A172 (cell line): ENCODE measurements around the gene TNFSF12. TPM values are rescaled to one million over a fixed set of nuclear protein-coding genes. Genes with fewer than 3 reads are reported as not detected.

Source experiments
- DNase-seq: peaks from one replicate; pipeline ENCODE4 v3.0.0-alpha.2; 2015; ENCODE audit warnings: low spot score
- total RNA-seq: library from RNA; depleted of rRNA; stranded (reverse); fragments of >200 nt; shearing (Covaris generic); gene quantifications from 2 replicates; pipeline ENCODE4 v1.2.3, GENCODE V29; 2014

The TNFSF12 gene
- total RNA-seq, 1 experiment from 2014 or later, result 9.3 TPM

DNA sequence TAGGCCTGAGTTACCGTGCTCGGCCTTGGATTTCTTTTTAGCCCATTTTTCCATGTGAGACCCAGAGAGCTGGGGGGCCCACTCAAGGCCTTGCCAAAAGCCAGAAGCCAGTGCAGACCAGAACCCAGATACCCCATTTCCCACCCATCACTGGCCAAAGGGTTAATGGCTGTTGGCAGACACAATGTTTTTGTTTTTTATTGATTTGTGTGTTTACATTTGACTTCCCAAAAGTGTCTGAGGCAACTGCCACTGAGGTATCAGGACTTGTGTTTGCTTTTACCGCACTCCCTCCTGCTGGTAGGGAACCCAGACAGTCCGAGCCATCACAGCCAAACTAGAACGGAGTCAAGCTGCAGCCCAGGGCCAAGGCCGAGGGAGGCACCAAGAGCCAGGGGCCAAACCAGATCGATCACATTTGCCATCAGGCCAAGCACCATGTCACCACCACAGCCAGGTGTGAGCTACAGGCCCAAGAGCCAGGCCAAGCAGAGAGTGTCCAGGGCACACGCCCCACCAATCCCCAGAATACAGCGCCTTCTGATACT is 7.7 kb upstream of the TNFSF12 start:
- DNase-seq, result no peak

DNA sequence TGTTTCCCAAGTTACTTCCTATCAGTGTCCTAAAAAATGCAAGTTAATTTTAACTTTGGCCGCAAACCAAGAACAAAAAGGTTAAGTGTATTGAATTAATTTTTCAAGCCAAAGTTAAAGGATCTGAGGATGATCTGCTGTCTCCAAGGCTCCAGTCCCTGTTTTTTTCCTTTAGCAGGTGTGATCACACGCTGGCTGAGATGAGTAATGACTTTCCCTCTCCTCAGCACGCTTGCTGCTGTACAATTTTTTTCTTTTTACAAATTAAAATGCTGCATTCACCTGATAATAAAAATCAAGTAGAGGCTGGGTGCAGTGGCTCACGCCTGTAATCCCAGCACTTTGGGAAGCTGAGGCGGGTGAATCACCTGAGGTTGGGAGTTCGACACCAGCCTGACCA is 3.9 kb upstream of the TNFSF12 start:
- no peak for DNase-seq

DNA sequence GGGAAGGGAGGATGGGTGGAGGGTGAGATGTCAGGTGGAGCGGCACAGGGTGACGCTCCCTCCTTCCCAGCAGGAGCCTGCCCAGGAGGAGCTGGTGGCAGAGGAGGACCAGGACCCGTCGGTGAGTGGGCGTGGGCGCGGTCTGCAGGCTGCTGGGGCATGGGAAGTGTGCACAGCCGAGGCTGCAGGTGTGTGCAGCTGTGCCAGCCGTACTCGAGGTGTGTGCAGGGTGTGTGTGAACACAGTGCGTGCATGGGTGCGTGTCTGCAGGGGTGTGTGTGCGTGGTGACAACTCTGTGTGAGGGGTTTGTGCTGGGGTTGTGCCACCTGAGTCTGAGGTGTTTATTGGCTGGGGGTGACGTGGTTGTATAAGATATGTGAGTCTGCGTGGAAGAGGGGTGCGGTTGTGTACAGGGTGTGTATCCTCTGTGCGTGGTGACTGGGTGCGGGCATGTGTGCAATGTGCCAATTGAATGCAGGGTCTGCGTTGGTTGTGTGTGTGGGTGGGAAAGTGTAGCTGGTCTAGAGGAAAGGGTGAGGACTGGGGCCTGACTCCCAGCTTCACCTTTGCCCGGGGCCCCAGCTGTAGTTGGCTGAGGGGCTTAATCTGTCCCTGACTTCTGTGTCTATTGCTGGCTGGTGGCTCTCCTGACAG is 670 bp downstream of the TNFSF12 start:
- no peak for DNase-seq

DNA sequence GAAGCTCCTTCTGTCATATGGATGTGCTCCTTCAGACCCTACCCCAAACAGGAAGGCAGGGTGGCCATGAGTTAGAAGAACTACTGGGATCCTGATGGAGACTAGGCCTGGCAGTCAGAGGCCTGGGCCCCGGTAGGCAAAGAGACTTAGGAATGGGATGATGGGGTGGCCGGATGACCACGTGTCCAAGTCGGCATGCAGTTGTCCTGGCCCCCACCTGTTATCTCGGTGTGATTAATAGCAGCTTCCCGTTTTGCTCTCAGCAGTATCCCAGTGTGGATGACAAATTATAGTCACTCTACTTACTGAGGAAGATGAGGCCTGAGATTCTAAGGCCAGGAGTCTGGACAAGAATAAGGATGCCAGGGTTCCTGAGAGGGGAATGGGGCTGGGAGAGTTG is 1.5 kb downstream of the TNFSF12 start:
- peak; percentile 28 for DNase-seq

DNA sequence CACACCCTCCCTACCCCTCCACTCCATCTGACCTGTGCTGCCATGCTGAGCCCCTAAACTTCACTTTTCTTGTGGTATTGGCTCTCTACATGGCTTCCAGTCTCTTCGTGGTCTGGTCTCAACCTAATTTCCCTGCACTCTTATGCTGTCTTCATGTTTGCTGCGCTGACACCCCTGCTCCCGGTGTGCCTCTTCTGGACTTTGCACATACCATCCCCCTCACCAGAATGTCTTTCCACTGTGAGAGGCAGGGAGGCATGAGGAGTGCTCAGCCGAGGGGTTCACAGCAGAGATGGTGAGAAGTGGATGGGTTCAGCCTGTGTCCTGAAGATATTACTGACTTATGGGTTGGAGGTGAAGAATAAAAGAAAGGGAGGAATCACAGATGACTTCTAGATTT is 2.5 kb downstream of the TNFSF12 start:
- DNase-seq, result no peak

DNA sequence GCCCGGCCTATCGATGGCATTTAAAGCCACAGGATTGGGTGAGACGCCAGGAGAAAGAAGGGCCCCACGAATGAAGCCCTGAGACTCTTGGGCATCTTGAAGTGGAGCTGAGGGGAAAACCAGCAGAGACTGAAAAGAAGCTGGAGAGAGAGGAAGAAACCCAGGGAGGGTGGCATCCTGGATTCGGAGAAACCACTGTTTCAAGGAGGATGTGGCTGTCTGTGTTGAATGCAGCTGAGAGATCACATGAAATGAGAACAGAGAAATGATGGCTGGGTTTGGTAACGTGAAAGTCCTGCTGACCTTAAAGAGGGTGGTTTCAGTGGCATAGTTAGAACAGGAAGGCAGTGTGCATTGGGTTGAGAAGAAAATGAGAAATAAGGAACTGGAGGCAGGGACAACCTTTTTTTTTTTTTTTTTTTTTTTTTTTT is 3.8 kb downstream of the TNFSF12 start:
- DNase-seq, result no peak

DNA sequence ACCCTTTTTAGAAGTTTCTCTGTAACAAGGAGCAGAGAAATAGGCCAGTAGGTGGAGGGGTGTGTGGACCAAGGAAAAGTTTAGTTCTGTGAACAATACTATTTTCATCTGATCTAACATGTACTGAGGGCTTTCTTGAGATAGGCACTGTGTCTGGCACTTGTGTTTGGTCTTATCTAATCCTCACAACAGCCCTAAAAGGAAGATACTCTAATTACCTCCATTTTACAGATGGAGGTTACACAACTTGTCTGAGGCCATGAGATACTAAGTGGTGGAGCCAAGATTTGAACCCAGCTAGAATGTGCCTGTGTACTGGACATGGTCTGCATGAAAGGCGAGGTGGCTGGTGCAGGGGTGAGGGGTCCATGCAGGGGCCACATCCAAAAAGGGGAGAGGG is 4.5 kb downstream of the TNFSF12 start:
- no peak for DNase-seq

DNA sequence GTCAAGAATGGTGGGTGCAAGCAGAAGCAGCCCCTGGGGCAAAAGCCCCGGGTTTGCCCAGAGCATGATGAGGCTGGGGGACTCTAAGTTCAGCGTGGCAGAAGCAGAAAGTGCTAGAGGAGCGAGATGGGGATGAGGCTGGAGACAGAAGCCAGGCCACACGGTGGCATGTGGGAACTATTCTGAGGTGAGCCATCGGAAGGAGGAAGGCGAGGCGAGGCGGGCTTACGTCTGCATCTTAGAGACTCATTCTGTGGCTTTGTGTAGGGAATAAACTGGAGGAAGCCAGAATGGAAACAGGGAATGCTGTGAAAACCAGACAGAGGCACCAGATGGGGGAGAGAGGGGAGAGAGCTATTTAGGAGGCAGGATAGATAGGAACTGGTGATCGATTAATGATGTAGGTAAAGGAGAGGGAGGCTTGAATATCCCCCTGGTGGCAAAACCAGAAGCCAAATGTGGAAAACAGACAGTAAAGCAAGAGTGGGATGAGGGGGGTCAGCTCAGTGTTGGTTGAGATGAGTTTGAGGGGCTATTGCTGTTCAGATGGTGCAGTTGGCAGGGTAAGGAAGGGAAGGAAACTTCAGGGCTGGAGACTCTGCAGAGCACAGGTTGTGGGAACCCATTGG is 6.6 kb downstream of the TNFSF12 start:
- DNase-seq, result no peak

DNA sequence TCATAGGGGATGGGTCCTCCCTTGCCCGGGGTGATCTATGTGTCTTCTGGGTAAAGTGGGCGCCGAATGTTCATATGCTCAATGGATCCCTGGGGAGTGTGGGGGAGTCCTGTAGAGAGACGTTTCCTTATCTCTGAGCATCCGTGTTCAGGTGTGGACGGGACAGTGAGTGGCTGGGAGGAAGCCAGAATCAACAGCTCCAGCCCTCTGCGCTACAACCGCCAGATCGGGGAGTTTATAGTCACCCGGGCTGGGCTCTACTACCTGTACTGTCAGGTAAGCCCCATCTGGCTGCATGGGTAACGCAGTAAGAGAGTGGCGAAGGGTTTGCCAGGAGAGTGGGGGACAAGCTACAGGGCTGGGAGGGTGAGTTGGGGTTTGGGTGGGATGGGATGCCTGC is 7.8 kb downstream of the TNFSF12 start:
- DNase-seq, result no peak

DNA sequence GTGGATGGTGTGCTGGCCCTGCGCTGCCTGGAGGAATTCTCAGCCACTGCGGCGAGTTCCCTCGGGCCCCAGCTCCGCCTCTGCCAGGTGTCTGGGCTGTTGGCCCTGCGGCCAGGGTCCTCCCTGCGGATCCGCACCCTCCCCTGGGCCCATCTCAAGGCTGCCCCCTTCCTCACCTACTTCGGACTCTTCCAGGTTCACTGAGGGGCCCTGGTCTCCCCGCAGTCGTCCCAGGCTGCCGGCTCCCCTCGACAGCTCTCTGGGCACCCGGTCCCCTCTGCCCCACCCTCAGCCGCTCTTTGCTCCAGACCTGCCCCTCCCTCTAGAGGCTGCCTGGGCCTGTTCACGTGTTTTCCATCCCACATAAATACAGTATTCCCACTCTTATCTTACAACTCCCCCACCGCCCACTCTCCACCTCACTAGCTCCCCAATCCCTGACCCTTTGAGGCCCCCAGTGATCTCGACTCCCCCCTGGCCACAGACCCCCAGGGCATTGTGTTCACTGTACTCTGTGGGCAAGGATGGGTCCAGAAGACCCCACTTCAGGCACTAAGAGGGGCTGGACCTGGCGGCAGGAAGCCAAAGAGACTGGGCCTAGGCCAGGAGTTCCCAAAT is 8.4 kb downstream of the TNFSF12 start:
- no peak for DNase-seq

DNA sequence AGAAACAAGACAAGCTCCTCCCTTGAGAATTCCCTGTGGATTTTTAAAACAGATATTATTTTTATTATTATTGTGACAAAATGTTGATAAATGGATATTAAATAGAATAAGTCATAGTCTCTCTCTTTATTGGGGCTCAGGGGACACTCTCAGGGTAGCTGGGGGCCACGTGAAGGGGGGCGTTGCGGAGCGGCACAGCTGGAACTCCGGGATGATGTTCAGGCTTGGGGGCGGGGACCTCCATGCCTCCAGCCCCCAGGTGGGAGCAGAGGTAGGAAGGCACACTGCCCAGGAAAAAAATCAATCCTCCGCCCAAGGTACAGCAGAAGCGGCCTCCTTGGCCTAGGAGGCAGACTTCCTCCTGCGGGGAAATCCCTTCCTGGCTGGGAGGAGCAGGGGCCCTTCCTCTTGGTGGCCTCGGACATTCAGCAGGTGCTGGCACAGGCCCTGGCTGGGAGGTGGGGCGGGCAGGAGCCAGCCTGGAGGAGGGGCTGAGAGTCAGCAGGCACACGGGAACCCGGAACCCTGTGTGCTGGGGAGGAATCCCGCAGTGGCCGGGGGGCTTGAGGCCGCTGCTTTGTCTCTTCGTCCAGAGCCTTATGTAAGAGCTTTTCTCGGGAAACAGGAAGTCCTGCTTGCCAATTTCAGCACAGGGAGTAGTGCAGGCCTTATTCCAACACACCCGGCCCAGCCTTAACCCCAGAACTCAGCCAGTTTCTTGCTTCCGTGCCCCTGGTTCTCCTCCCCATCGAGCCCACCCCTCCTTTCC is 9.1 kb downstream of the TNFSF12 start:
- DNase-seq, result peak; percentile 52

DNA sequence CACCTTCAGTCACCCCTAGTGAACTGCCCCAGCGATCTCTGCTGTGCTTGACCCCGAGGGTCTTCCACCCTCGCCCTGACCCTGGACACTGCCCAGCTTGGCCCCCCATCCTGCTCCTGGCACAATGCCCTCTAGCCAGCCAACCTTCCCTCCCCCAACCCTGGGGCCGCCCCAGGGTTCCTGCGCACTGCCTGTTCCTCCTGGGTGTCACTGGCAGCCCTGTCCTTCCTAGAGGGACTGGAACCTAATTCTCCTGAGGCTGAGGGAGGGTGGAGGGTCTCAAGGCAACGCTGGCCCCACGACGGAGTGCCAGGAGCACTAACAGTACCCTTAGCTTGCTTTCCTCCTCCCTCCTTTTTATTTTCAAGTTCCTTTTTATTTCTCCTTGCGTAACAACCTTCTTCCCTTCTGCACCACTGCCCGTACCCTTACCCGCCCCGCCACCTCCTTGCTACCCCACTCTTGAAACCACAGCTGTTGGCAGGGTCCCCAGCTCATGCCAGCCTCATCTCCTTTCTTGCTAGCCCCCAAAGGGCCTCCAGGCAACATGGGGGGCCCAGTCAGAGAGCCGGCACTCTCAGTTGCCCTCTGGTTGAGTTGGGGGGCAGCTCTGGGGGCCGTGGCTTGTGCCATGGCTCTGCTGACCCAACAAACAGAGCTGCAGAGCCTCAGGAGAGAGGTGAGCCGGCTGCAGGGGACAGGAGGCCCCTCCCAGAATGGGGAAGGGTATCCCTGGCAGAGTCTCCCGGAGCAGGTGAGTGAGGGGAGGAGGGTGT is 9.9 kb downstream of the TNFSF12 start, which contains the start of gene TNFSF13:
Gene TNFSF13 (plus strand): TSS at position 207 of the 776 bp plus-strand sequence. CDS start 290 bp downstream, at position 497.
- no peak for DNase-seq

DNA sequence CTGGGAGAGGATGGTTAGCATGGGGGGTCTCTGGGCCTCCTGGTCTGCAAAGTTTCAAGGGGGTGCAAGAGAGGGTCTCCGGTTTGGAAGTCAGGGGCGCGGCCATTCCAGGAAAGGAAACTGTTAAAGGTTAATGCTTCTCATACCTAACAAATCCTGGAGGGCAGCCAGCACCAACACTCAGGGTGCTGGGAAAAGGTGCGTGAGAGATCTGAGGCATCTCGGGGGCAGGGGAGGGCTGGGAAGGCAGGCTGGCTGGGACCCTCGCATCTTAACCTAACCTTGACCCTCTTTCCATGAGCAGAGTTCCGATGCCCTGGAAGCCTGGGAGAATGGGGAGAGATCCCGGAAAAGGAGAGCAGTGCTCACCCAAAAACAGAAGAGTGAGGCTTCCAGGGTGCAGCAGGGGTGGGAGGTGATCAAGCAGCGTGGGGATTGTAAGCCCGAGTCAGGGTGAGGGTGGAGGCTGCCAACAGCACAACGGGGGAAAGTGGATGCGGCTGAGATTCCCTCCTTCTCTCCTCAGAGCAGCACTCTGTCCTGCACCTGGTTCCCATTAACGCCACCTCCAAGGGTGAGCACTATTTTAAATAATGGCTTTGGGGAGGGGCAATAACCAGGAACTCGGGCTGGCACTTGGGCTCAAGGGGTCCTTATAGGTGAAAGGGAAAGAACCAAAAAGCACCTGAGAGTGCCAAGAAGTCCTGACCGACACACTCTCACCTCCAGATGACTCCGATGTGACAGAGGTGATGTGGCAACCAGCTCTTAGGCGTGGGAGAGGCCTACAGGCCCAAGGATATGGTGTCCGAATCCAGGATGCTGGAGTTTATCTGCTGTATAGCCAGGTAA is 10.7 kb downstream of the TNFSF12 start:
- no peak for DNase-seq

DNA sequence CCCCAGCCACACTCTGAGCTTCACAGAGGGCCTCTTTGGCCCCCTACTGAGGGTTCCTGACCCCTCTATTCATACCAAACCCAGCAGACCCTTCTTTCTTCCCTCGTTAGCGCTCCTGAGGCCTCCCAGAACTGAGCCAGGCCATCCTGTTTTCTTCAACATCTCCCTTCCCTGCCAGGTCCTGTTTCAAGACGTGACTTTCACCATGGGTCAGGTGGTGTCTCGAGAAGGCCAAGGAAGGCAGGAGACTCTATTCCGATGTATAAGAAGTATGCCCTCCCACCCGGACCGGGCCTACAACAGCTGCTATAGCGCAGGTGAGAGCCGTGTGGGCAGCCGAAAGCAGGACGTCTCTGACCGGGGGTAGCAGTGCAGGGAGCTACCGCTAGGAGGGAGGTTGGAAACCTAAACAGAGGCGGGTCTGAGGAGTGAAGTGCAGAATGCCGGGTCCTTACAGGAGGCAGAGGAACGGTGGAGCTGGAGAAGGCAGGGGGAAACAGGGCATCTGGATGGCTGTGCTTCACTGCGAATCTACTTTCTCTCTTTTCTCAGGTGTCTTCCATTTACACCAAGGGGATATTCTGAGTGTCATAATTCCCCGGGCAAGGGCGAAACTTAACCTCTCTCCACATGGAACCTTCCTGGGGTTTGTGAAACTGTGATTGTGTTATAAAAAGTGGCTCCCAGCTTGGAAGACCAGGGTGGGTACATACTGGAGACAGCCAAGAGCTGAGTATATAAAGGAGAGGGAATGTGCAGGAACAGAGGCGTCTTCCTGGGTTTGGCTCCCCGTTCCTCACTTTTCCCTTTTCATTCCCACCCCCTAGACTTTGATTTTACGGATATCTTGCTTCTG is 11.5 kb downstream of the TNFSF12 start:
- DNase-seq, result no peak

DNA sequence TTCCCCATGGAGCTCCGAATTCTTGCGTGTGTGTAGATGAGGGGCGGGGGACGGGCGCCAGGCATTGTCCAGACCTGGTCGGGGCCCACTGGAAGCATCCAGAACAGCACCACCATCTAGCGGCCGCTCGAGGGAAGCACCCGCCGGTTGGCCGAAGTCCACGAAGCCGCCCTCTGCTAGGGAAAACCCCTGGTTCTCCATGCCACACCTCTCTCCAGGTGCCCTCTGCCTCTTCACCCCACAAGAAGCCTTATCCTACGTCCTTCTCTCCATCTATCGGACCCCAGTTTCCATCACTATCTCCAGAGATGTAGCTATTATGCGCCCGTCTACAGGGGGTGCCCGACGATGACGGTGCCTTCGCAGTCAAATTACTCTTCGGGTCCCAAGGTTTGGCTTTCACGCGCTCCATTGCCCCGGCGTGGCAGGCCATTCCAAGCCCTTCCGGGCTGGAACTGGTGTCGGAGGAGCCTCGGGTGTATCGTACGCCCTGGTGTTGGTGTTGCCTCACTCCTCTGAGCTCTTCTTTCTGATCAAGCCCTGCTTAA is 12.2 kb downstream of the TNFSF12 start:
- peak; percentile 89 for DNase-seq

DNA sequence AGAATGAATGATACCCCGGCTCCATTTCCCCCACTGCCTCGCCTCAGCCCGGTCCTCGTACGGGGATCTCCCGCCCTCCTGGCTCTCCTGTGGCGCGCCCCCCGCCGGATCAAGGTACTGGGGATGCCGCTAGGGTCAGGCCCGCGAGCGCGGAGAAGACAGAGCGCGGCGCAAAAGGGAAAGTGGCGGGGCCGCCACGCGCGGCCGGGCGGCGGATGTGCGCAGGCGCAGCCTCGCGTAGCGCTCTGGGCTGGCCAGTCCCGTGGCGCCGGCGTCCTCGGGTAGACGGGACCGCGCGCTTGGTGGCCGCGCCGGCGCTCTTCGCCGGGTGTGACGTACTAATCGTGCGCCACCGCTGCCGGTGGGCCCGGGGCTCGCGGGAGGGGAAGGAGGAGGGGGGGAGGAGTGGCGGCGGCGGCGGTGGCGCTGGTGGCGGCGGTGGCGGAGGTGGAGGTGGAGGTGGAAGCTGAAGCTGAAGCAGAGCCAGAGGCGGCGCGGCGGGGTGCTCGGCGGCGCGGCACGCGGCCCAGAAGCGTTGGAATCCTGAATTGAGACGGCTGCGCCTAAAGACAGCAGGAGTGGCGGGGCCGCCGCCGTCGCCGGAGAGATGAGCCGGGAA is 12.8 kb downstream of the TNFSF12 start, which contains the start of gene SENP3:
Gene SENP3 (plus strand): TSS at position 331 of the 619 bp plus-strand sequence. CDS start 1,158 bp downstream, outside the sequence.
- peak; percentile 78 for DNase-seq

DNA sequence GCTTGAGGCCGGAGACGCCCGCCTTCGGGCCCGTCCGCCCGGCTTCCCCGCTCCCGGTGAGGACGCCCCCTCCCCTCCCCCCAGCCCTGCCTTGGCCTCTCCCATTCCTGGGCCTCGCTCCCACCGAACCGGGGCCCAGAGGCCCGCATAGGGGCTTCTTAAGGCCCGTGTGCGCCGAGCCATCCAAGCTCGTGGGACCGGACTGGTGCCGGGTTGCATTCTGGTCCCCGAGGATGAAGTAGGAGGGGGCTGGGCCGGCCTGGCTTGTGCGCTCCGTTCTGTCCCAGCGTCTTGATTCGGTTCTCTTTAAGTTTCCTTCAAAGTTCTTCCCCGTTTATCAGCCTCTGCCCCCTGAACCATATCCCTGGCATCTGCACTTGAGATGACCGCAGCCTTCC is 13.3 kb downstream of the TNFSF12 start:
- no peak for DNase-seq

DNA sequence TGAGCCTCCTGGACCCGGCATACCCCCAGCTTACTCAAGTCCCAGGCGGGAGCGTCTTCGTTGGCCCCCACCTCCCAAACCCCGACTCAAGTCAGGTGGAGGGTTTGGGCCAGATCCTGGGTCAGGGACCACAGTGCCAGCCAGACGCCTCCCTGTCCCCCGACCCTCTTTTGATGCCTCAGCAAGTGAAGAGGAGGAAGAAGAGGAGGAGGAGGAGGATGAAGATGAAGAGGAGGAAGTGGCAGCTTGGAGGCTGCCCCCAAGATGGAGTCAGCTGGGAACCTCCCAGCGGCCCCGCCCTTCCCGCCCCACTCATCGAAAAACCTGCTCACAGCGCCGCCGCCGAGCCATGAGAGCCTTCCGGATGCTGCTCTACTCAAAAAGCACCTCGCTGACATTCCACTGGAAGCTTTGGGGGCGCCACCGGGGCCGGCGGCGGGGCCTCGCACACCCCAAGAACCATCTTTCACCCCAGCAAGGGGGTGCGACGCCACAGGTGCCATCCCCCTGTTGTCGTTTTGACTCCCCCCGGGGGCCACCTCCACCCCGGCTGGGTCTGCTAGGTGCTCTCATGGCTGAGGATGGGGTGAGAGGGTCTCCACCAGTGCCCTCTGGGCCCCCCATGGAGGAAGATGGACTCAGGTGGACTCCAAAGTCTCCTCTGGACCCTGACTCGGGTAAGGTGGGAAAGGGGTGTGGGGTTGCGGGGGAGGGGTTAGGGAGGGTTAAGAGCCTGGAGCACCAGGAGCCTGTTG is 14.4 kb downstream of the TNFSF12 start:
- DNase-seq, result no peak
